SIG-M5 (cell line): Measurements from ENCODE around the gene LSP1.

Source experiments
- DNase-seq: peaks from one replicate; lab custom pipeline; 2025; lab: John Stamatoyannopoulos, UW

Gene LSP1

GRCh38 chr11:1890856-1891830 lies 38.3 kb downstream of the LSP1 start:
- DNase-seq: no peak

GRCh38 chr11:1891831-1892115 lies 38.9 kb downstream of the LSP1 start, which contains the start of gene PRR33:
PRR33 (minus strand) TSS chr11:1891895; CDS start chr11:1890584, 1,311 bp downstream.
- DNase-seq: no peak

- DNase-seq: no peak
Observed at GRCh38 chr11:1892116-1892515, 39.2 kb downstream of the LSP1 start.

GRCh38 chr11:1892558-1892957 lies 39.7 kb downstream of the LSP1 start:
- no peak for DNase-seq

- no peak for DNase-seq
Observed at GRCh38 chr11:1893581-1894359, 40.9 kb downstream of the LSP1 start.

GRCh38 chr11:1894759-1895158 lies 41.9 kb downstream of the LSP1 start:
- no peak for DNase-seq

- DNase-seq: no peak
Observed at GRCh38 chr11:1896468-1896867, 43.6 kb downstream of the LSP1 start.

GRCh38 chr11:1896923-1897322 lies 44.0 kb downstream of the LSP1 start:
- DNase-seq: no peak

- DNase-seq: no peak
Observed at GRCh38 chr11:1899090-1899489, 46.2 kb downstream of the LSP1 start.

- no peak for DNase-seq
Observed at GRCh38 chr11:1899686-1900085, 46.8 kb downstream of the LSP1 start.

GRCh38 chr11:1906181-1906580 lies 53.3 kb downstream of the LSP1 start:
- no peak for DNase-seq

GRCh38 chr11:1906611-1907423 lies 53.9 kb downstream of the LSP1 start:
- DNase-seq: no peak

- no peak for DNase-seq
Observed at GRCh38 chr11:1908618-1909017, 55.7 kb downstream of the LSP1 start.

- DNase-seq: no peak
Observed at GRCh38 chr11:1909524-1909923, 56.6 kb downstream of the LSP1 start.

- no peak for DNase-seq
Observed at GRCh38 chr11:1912289-1912878, 59.5 kb downstream of the LSP1 start.

- no peak for DNase-seq
Observed at GRCh38 chr11:1913271-1914060, 60.6 kb downstream of the LSP1 start.

GRCh38 chr11:1915795-1916131 lies 62.9 kb downstream of the LSP1 start:
- no peak for DNase-seq

- DNase-seq: no peak
Observed at GRCh38 chr11:1916132-1916985, 63.5 kb downstream of the LSP1 start.

GRCh38 chr11:1916986-1917522 lies 64.2 kb downstream of the LSP1 start:
- DNase-seq: no peak
